GM19463 (cell line): Measurements from ENCODE around the gene SH3BGRL2.
A peak's percentile ranks its signal among the peaks of the same experiment; 100 is the strongest.

Experiments
- ATAC-seq: cut with Tn5 transposase; IDR thresholded peaks from one replicate; pipeline ENCODE4 v1.9.1; 2021; ENCODE audit warnings: mild to moderate bottlenecking, moderate library complexity; ENCODE audit not compliant: unreplicated experiment

The SH3BGRL2 gene

GRCh38 chr6:79694623-79695343, 63.7 kb downstream of the SH3BGRL2 start:
- ATAC-seq: no peak

DNA sequence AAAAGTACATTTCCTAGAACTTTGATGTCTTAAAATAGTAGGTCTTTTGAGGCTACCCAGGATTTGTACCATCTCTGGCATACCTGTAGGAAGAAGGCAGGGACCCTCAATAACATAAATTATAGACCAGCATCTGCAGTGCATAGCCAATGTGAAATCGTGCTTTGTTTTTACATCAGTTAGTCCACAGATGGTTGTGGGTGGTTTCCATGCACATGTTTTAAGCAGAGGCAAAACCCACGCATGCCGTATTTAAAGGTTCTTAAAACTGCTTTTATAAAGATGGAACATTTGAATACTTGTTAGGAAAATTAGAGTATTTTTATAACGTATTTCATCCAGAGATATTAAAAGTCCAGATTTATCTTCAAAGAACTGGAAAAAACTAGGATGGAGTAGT, 66.3 kb downstream of the SH3BGRL2 start:
- no peak for ATAC-seq

- no peak for ATAC-seq
Measured at GRCh38 chr6:79699606-79700005, 68.5 kb downstream of the SH3BGRL2 start.

DNA sequence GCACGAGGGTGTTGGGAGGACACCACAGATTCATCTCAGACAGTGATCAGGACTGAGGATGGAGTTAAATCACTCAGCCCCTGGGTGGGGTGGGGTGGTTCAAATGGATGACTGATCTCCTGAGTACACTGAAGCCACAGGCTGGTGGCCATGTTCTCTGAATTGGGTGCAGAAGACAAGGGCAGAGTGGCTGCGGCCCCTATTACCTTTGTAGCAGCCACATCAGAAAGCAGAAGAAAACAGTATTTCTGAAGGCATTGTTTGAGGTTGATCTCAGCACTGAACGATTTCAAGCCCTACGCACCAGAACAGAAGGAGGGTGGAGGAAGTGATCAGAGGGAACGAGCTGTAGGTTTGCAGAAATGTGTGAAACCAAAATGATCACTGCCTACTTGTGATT, 71.6 kb downstream of the SH3BGRL2 start:
- ATAC-seq: no peak

DNA sequence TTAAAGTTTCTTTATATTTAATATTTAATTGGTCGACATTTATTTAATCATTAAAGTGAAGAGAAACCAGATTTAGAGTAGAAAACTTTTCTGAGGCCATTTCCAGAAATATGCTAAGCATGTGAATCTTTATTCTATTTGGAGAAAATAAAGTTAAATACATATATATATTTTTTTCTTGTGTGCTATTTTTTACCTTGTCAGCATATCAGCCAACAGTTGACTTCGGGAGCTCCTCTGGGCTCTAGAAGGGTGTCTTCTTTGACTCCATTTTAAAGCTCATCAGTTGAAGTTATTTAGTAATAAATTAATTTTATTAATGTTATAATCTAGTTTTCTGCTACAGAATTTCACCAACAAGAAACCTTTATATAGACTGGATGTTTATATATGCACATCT, 73.1 kb downstream of the SH3BGRL2 start:
- no peak for ATAC-seq

DNA sequence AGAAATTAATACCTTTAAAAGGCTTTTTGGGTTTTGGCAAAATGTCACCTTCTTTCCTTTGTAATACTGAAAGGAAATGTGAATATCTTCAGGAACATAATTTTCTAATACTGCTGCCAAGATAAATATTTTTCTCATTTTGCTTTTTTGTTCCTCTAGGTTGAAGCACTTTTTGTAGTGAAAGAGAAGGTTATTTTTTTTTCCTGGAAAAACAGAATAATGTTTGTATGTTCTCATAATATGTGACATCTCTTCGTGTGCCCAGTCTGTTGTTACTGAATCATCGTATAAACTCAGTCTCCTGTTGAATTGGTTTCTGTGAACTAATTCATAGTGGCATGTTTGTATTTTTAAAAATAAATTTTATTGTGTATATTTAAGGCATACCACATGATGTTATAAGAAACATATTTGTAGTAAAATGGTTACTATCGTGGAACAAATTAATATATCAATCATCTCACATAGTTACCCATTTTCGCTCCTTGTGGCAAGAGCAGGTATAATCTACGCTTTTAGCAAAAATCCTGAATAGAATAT, 74.4 kb downstream of the SH3BGRL2 start:
- ATAC-seq: no peak

- no peak for ATAC-seq
Measured at GRCh38 chr6:79706527-79706926, 75.4 kb downstream of the SH3BGRL2 start.

GRCh38 chr6:79707621-79708020, 76.5 kb downstream of the SH3BGRL2 start:
- ATAC-seq: no peak

DNA sequence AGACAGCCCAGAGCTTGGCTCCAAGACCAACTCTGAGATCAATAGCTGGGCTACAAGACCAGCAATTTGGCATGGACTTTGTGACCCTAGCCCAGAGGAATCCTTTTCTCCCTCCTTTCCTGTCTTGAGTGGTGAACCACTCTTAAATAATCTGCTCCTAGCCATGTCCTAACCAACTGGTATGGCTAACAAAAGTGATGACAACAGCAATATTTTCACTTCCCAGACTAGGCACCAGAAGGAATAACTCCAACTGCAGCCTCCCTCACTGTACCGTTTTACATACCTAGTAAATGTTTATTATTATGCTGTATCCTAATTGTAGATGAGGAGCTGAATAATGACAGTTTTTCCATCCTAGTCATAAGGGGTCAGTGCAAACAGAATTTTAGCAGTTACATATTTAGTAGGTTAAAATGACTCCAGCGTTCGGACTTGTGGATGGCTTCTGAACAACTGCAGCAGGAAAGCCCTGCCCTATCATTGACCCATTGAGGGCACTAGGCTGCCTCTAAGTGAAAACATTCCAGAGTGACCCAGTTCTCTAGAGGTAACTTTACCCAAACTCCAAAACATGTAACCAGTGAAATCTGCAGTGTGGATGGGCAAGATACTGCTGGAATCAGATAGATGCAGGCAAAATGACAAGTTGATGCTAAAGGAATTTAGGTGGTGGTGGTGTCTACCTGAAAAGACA, 77.1 kb downstream of the SH3BGRL2 start:
- ATAC-seq: no peak

- no peak for ATAC-seq
Measured at GRCh38 chr6:79710127-79710526, 79.0 kb downstream of the SH3BGRL2 start.

GRCh38 chr6:79711167-79711566, 80.0 kb downstream of the SH3BGRL2 start:
- no peak for ATAC-seq

DNA sequence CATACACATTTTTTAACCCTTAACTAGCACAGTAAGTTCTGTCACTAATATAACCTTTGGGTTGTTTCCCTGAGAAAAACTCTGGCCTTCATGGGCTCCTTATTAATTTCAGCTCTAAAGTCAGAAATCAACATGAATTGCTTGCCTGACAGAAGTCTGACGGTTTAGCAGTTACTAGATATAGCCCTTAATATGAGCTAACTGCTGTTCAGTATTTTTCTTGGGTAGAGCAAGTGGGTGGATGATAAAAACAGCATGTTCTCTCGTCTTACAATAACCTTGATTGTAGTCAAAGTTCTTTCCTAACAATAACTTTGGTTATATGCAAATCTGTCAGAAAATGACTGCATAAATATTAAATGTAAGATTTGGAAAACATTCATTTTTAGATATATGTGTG, 81.0 kb downstream of the SH3BGRL2 start:
- no peak for ATAC-seq

DNA sequence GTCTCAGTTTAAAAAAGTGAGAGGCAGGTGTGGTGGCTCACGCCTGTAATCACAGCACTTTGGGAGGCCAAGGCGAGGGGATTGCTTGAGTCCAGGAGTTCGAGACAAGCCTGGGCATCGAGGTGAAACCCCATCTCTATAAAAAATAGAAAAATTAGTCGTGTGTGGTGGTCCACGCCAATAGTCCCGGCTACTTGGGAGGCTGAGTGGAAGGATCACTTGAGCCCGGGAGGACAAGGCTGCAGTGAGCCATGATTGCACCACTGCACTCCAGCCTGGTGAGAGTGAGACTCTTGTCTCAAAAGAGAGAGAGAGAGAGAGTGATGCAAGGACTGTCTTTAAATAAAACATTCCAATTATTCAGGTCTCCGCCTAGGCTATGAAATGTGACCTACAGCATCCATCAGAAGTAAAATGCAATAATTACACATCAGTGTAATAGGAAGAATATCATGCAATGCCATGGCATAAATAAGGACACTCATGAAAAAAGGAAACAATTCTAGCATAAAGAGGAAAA, 81.5 kb downstream of the SH3BGRL2 start:
- ATAC-seq: no peak

GRCh38 chr6:79713701-79714322, 82.7 kb downstream of the SH3BGRL2 start:
- ATAC-seq: peak; percentile 47

- no peak for ATAC-seq
Measured at GRCh38 chr6:79717989-79718388, 86.9 kb downstream of the SH3BGRL2 start.

DNA sequence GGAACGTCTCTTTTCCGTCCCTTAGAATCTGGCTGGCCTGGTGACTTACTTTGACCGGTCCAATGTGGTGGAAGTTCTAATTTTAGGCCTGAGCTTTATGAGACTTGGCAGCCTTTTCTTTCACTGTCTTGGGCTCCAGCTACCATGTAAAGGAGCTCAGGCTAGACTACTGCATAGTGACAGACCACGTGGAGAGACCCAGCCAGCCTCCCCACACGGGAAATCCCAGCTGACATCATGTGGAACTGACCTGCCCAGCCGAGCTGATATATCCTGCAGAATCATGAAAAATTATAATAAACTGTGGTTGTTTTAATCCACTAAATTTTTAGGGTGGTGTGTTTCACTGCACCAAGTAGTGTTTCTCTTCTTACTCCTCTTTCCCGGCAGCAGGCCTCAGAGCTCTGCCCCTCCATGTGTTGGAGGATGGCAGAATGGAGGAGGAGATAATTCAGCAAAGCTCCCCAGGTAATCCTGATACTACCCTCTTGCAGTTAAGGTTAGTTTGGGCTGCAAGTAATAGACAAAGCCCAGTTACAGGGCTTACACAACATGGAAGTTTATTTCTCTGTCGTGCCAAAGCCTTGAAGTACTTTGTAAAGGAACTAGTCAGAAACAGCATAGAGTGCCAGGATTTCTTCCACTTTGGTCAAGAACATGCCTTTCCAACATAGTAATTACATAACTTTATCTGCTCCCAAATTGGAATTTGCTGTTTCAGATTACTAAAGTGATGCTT, 87.5 kb downstream of the SH3BGRL2 start:
- ATAC-seq: peak; percentile 59

- no peak for ATAC-seq
Measured at GRCh38 chr6:79719248-79719960, 88.3 kb downstream of the SH3BGRL2 start.

GRCh38 chr6:79724816-79725215, 93.7 kb downstream of the SH3BGRL2 start:
- no peak for ATAC-seq

GRCh38 chr6:79731471-79731870, 100.3 kb downstream of the SH3BGRL2 start:
- no peak for ATAC-seq

GRCh38 chr6:79733388-79733787, 102.3 kb downstream of the SH3BGRL2 start:
- ATAC-seq: no peak
